Erythroblast (primary cell): ENCODE data around the gene KRT24.

ENCODE experiments used
- GATA1 ChIP-seq: IDR thresholded peaks from 2 replicates; pipeline ENCODE4 v1.6.1; 2011; ENCODE audit warnings: low read depth, mild to moderate bottlenecking, control low read depth, low read length, moderate library complexity
- POLR2A ChIP-seq: IDR thresholded peaks from 2 replicates; pipeline ENCODE4 v1.6.1; 2011; ENCODE audit warnings: mild to moderate bottlenecking, low read length

DNA sequence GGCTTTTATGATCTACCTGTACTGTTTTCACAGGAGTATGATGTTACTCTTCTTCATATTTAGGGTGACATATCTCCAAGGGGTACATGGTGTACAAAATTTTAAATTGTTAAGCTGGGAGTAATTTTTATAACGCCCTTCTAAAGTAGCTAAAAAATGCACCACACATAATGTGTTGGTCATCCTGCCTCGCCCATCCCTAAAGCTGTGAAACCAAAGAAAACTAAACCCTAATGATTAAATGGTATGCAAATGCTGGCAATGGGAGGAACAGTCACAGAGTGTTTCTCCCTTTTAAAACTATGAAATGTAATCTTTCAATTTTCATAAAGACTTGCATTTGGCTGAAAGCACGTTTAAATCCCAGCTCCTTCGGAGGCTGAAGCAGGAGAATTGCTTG is 2.0 kb upstream of the KRT24 start:
- TF ChIP-seq POLR2A (no peak), GATA1 (no peak)
